Esophagus muscularis mucosa (tissue), 4 donors: ENCODE data around the gene MTHFS. TPM values are rescaled to one million over a fixed set of nuclear protein-coding genes. Genes with fewer than 3 reads are reported as not detected.

Experiments used
- DNase-seq: peaks from one replicate; pipeline ENCODE4 v3.0.0-alpha.2; 2017; ENCODE audit errors: extremely low spot score
- H3K27ac ChIP-seq, 4 donors: fragments of 200-600 bp; sonication (generic); replicated peaks in 1 of 4; 1 replicate in 3 of 4; 2 replicates in 1 of 4; pipeline ENCODE4 v1.5.1; 2016 to 2019; ENCODE audit warnings: mild to moderate bottlenecking in 1 of 4
- H3K27me3 ChIP-seq, 4 donors: fragments of 200-600 bp; sonication (generic); one replicate each; pipeline versions ENCODE4 v1.5.1 to v1.6.0; 2016 to 2019
- H3K36me3 ChIP-seq, 4 donors: fragments of 200-600 bp; sonication (generic); one replicate each; pipeline ENCODE4 v1.5.1; 2016 to 2019
- H3K4me1 ChIP-seq, 4 donors: fragments of 200-600 bp; sonication (generic); one replicate each; pipeline ENCODE4 v1.5.1; 2016 to 2019
- H3K4me3 ChIP-seq, 4 donors: fragments of 200-600 bp; sonication (generic); 1 replicate in 2 of 4; 2 replicates in 2 of 4; pipeline ENCODE4 v1.5.1; 2016 to 2019; ENCODE audit warnings: mild to moderate bottlenecking in 4 of 4, moderate library complexity in 1 of 4
- H3K9me3 ChIP-seq, 4 donors: fragments of 200-600 bp; sonication (generic); 1 replicate in 3 of 4; 2 replicates in 1 of 4; pipeline ENCODE4 v1.5.1; 2016 to 2019
- EP300 ChIP-seq: sonication (generic); formaldehyde crosslinking; IDR thresholded peaks from one replicate; pipeline ENCODE4 v1.6.1; 2017; ENCODE audit warnings: antibody characterized with exemption
- POLR2A ChIP-seq: fragments of 450-650 bp; IDR thresholded peaks from one replicate; pipeline ENCODE4 v1.6.1; 2017; ENCODE audit warnings: antibody characterized with exemption, moderate library complexity, mild to moderate bottlenecking, low read depth
- POLR2AphosphoS5 ChIP-seq, 2 donors: sonication (generic); formaldehyde crosslinking; IDR thresholded peaks; one replicate each; pipeline ENCODE4 v1.6.1; 2017; ENCODE audit warnings: antibody characterized with exemption in 2 of 2
- WGBS: methylation state at CpG from one replicate; pipeline ENCODE4 v1.1.5; 2018; 5-methylcytosine and 5-hydroxymethylcytosine counted together
- intact Hi-C: fragments of 100-400 bp; cut with DNase I; formaldehyde crosslinking; loops from one replicate; pipeline ENCODE4 v1.15.1; 2023
- small RNA-seq, 3 donors: library from RNA; depleted of rRNA; stranded (forward); fragments of <200 nt; gene quantifications; one replicate each; pipeline ENCODE3, GENCODE V24; 2016
- total RNA-seq, 4 donors: library from RNA; depleted of rRNA; stranded (reverse); fragments of >200 nt; gene quantifications; one replicate each; pipeline versions ENCODE4 v1.1.0 to v1.2.1, GENCODE V29; 2016
- TF ChIP-seq, protein P1 (sequence below), 3 experiments: fragments of 200-600 bp in 2 of 3; fragments of 450-650 bp in 1 of 3; sonication (generic) in 2 of 3; IDR thresholded peaks; one replicate each; pipeline ENCODE4 v1.5.1; 2017 to 2019; ENCODE audit warnings: antibody characterized with exemption in 3 of 3, mild to moderate bottlenecking in 2 of 3, moderate library complexity in 1 of 3

The MTHFS gene
- total RNA-seq, 4 donors from 2014 or later, result 8.8 to 21.2 (median 13.1) TPM

DNA sequence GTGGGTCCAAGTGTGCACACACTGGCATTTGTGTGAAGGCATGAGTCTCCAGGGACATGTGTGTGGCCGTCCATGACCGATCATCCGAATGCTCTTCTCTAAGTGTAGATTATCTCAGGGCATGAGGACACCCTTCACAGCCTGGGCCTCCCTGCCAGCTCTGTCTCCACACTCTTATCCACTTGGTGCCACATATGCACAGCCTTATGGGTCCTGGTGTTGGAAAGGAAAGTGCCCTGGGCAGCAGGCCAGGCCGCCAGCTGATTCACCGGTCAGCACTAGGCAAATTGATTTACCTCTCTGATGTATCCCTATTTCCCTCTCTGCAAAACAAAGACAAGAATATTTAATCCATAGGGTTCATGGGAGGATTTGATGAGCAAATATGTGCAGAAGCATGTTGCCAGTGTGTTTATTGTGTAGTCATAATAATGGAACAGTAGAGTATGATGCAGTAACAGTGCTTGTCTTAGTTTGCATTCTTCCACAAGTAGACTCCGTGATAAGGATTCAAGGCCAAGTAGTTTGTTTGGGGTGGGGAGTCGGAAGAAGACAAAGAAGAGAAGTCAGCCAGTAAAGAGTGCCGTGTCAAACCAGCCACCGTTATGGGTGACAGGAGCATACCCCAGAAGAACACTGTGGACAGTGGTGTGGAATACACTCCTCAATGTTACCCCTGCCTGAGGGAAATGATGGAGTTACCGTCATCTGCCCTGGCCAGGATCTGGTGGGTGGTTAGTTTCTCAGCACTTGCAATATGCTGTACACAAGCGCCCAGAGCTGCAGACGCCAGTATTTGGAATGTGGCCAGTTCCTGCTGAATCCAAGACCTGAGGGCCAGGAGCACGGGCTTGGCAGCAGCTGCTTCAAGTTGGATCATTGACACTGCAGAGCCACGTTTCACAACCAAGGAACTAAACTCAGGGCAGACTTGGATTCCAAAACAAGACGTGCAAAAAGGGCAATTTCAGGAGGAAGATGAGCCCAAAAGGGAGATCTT, 85.1 kb downstream of the MTHFS start:
- no peak overlapping the region for H3K27ac ChIP-seq
- WGBS, result 61% methylated on average over 15 of the region's 15 CpGs
- no peaks in the 10 kb centered on the region for H3K27me3 ChIP-seq
- H3K36me3 ChIP-seq, result no peaks in the 10 kb centered on the region
- H3K9me3 ChIP-seq, result no peaks in the 10 kb centered on the region
- DNase-seq, result no peak
- H3K4me3 ChIP-seq, result no peak overlapping the region
- intact Hi-C loops, result no loop called here
- peaks cover 0 to 16% (median 11%) of the 10 kb centered on the region in 4 donors for H3K4me1 ChIP-seq
- TF ChIP-seq EP300 (no peak), POLR2AphosphoS5 (IDR thresholded peaks at IDR 0.05) (peak in 1 of 2 donors; percentile 9), POLR2A (no peak)
- TF ChIP-seq, protein P1, sequence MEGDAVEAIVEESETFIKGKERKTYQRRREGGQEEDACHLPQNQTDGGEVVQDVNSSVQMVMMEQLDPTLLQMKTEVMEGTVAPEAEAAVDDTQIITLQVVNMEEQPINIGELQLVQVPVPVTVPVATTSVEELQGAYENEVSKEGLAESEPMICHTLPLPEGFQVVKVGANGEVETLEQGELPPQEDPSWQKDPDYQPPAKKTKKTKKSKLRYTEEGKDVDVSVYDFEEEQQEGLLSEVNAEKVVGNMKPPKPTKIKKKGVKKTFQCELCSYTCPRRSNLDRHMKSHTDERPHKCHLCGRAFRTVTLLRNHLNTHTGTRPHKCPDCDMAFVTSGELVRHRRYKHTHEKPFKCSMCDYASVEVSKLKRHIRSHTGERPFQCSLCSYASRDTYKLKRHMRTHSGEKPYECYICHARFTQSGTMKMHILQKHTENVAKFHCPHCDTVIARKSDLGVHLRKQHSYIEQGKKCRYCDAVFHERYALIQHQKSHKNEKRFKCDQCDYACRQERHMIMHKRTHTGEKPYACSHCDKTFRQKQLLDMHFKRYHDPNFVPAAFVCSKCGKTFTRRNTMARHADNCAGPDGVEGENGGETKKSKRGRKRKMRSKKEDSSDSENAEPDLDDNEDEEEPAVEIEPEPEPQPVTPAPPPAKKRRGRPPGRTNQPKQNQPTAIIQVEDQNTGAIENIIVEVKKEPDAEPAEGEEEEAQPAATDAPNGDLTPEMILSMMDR (IDR thresholded peaks at IDR 0.05), result no peak

DNA sequence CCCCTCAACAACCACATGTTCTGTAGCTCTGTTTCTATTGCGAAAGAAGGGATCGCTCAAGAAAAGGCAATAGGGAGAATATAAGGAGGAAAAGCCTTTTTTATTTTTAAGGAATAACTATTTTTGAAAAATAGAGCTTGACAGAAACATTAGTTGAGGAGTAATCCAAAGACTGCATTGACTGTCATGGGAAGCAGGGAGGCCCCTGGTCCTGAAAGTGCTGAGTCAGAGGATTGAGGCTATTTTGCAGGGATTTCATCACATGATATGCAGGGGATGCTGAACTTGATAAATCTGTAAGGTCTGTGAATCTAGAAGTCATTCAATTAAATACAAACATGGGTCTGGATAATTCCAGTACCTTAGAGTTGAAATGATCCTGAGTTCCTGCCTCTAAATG, 92.0 kb downstream of the MTHFS start:
- no peak overlapping the region for H3K27ac ChIP-seq
- H3K27me3 ChIP-seq, result no peaks in the 10 kb centered on the region
- intact Hi-C loops, result no loop called here
- 92% methylated on average over 2 of the region's 2 CpGs for WGBS
- TF ChIP-seq POLR2AphosphoS5 (IDR thresholded peaks at IDR 0.05) (no peak), POLR2A (no peak), EP300 (no peak)
- TF ChIP-seq, protein P1 (IDR thresholded peaks at IDR 0.05), result no peak
- H3K4me1 ChIP-seq, result no peaks in the 10 kb centered on the region
- no peaks in the 10 kb centered on the region for H3K9me3 ChIP-seq
- H3K36me3 ChIP-seq, result no peaks in the 10 kb centered on the region
- no peak for DNase-seq
- no peak overlapping the region for H3K4me3 ChIP-seq

DNA sequence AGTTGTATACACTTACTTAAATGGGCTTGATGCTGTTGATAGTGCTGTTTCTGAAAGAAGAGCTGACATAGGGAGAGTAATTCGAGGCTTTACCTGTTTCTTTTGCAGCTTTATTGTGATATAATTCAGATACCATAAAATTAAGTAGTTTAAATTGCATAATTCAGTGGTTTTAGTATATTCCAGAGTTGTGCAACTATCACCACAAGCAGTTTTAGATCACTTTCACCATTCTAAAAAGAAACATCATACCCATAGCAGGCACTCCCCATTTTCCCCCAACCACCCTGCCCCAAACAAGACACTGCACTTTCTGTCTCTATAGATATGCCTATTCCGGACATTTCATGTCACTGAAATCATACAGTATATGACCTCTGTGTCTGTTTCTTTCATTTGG, 98.5 kb downstream of the MTHFS start:
- Histone ChIP-seq H3K27ac (no peak overlapping the region), H3K36me3 (no peaks in the 10 kb centered on the region), H3K9me3 (no peaks in the 10 kb centered on the region), H3K4me1 (no peaks in the 10 kb centered on the region), H3K27me3 (no peaks in the 10 kb centered on the region), H3K4me3 (no peak overlapping the region)
- TF ChIP-seq, protein P1 (IDR thresholded peaks at IDR 0.05), result no peak
- TF ChIP-seq POLR2AphosphoS5 (IDR thresholded peaks at IDR 0.05), result no peak
- TF ChIP-seq POLR2A, result no peak
- no peak for TF ChIP-seq EP300
- intact Hi-C loops, result no loop called here
- 76% methylated on average over 2 of the region's 2 CpGs for WGBS
- DNase-seq, result no peak

Small RNAs within 50 kb of the gene (small RNA-seq; reads per million reads assigned to genes)
- gene RNU6-667P, result 0 reads per million in 3 donors

Other genes with a start within 250 kb of the MTHFS start
- gene BCL2A1, start 74.2 kb upstream of the MTHFS start, total RNA-seq, result 10 to 100 TPM in 1 of 4 donors, not detected in 3; 16.2 TPM
- gene ZFAND6, start 162.7 kb upstream of the MTHFS start, total RNA-seq, result 100 to 1,000 TPM in 3 of 4 donors, 10 to 100 TPM in 1; 80.2 to 134 (median 107) TPM